Nephron progenitor cell (in vitro differentiated cells): ENCODE measurements around the gene GRWD1.

Experiments used
- DNase-seq: peaks from one replicate; pipeline ENCODE4 v3.0.0; 2021
- H3K27ac Mint-ChIP-seq: 2 replicates; pipeline ENCODE4 v1.8.0; 2021; ENCODE audit warnings: mild to moderate bottlenecking, moderate library complexity, mixed read lengths
- H3K27me3 Mint-ChIP-seq: 2 replicates; pipeline ENCODE4 v1.8.0; 2021; ENCODE audit warnings: mild to moderate bottlenecking, low read depth, mixed read lengths; ENCODE audit not compliant: poor library complexity
- H3K36me3 Mint-ChIP-seq: 2 replicates; pipeline ENCODE4 v1.8.0; 2021; ENCODE audit warnings: low read depth, mixed read lengths
- H3K4me1 Mint-ChIP-seq: 2 replicates; pipeline ENCODE4 v1.8.0; 2021; ENCODE audit warnings: mixed read lengths
- H3K4me3 Mint-ChIP-seq: 2 replicates; pipeline ENCODE4 v1.8.0; 2021; ENCODE audit warnings: mild to moderate bottlenecking, moderate library complexity, mixed read lengths
- H3K9me3 Mint-ChIP-seq: 2 replicates; pipeline ENCODE4 v1.8.0; 2021; ENCODE audit warnings: mild to moderate bottlenecking, moderate library complexity, mixed read lengths
- TF ChIP-seq, protein P1 (sequence below): fragments of 200-600 bp; sonication (generic); IDR thresholded peaks from 2 replicates; pipeline ENCODE4 v1.5.0; 2021; ENCODE audit warnings: antibody characterized with exemption

The GRWD1 gene

DNA sequence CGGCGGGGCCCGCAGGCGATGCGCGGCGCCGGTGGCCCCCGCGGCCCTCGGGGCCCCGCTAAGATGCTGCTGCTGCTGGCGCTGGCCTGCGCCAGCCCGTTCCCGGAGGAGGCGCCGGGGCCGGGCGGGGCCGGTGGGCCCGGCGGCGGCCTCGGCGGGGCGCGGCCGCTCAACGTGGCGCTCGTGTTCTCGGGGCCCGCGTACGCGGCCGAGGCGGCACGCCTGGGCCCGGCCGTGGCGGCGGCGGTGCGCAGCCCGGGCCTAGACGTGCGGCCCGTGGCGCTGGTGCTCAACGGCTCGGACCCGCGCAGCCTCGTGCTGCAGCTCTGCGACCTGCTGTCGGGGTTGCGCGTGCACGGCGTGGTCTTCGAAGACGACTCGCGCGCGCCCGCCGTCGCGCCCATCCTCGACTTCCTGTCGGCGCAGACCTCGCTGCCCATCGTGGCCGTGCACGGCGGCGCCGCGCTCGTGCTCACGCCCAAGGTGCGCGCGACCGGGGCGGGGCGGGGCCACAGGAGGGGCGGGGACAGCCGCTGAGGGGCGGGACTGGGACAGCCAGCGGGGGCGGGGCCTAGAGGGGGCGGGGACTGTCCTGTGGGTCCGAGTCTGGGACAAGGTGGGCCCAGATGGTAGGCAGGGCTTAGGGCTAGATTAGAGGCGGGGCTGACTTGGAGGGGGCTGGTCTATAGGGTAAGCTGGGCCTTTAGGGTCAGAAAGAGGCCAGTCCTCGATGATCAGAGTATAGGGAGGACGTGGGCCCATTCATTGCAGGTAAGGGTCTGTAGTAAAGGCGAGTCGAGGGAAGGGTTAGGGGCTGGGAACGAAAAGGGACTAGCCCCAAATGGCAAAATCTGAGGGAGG lies 47.2 kb upstream of the GRWD1 start:
- H3K27ac Mint-ChIP-seq: no peak overlapping the region
- H3K4me1 Mint-ChIP-seq: peaks cover 79% of the 10 kb centered on the region
- H3K27me3 Mint-ChIP-seq: peaks cover 27% of the 10 kb centered on the region
- DNase-seq: peak; percentile 93
- H3K9me3 Mint-ChIP-seq: no peaks in the 10 kb centered on the region
- H3K36me3 Mint-ChIP-seq: no peaks in the 10 kb centered on the region
- peak overlapping the region; percentile 84 for H3K4me3 Mint-ChIP-seq
- TF ChIP-seq, protein P1, sequence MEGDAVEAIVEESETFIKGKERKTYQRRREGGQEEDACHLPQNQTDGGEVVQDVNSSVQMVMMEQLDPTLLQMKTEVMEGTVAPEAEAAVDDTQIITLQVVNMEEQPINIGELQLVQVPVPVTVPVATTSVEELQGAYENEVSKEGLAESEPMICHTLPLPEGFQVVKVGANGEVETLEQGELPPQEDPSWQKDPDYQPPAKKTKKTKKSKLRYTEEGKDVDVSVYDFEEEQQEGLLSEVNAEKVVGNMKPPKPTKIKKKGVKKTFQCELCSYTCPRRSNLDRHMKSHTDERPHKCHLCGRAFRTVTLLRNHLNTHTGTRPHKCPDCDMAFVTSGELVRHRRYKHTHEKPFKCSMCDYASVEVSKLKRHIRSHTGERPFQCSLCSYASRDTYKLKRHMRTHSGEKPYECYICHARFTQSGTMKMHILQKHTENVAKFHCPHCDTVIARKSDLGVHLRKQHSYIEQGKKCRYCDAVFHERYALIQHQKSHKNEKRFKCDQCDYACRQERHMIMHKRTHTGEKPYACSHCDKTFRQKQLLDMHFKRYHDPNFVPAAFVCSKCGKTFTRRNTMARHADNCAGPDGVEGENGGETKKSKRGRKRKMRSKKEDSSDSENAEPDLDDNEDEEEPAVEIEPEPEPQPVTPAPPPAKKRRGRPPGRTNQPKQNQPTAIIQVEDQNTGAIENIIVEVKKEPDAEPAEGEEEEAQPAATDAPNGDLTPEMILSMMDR: no peak

DNA sequence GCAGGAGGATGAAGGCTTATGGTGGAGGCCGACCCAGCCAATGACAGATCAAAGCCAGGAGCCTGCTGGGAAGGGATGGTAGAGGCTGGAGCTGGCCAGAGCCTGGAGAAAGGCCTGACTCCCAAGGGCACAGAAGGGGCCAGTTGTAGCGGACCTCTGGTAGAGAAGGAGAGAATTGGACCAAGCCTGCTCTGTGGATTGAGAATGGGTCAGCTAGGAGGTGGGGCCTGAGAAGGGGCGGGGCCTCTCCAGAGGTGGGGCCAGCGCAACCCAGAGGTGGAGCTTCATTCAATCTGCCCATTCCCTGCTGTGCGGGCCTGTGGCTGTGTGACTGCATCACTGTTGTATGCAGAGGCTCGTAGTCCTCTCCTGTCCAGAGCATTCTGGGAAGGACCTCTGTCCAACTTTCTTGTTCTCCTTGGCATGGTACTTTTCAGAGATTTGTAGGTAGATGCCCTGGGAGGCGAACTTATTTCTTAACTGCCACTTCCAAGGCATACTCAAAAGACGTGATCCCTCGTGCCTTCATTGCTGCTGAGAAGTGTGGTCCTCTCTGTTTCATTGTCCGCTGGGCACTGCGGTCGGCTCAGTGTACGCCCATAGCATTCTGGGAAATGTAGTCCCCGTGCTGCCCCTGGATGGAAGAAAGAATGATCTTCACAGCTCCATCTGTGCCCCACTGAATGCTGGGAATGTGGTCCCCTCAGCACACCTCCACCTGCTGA lies 45.6 kb upstream of the GRWD1 start:
- peak; percentile 48 for DNase-seq
- peak overlapping the region; percentile 62 for H3K4me3 Mint-ChIP-seq
- no peaks in the 10 kb centered on the region for H3K36me3 Mint-ChIP-seq
- TF ChIP-seq, protein P1: no peak
- H3K4me1 Mint-ChIP-seq: peaks cover 65% of the 10 kb centered on the region
- no peaks in the 10 kb centered on the region for H3K9me3 Mint-ChIP-seq
- H3K27me3 Mint-ChIP-seq: peaks cover 23% of the 10 kb centered on the region
- peak overlapping the region; percentile 91 for H3K27ac Mint-ChIP-seq

DNA sequence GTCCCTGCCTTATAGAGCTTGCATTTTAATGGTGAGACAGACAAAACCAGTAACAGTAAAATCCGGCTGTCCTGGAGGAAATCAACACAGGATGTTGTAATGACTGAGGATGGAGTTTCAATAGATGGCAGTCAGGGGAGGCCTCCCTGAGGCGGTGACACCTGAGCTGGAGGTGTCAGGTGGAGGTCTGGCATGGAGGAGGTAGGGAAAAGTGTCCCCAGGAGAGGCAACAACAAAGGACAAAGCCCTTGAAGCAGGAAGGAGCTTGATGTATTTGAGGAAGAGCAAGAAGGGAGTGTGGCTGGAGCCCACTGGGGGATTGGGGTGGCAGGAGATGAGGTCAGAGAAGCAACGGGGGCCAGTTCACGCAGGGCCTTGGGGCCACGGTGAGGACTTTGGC lies 44.5 kb upstream of the GRWD1 start:
- Mint-ChIP-seq H3K27ac (peak overlapping the region; percentile 20), H3K36me3 (peaks cover 5% of the 10 kb centered on the region), H3K4me1 (peaks cover 54% of the 10 kb centered on the region), H3K9me3 (peaks cover 4% of the 10 kb centered on the region), H3K4me3 (no peak overlapping the region), H3K27me3 (peaks cover 17% of the 10 kb centered on the region)
- no peak for DNase-seq
- TF ChIP-seq, protein P1: no peak

DNA sequence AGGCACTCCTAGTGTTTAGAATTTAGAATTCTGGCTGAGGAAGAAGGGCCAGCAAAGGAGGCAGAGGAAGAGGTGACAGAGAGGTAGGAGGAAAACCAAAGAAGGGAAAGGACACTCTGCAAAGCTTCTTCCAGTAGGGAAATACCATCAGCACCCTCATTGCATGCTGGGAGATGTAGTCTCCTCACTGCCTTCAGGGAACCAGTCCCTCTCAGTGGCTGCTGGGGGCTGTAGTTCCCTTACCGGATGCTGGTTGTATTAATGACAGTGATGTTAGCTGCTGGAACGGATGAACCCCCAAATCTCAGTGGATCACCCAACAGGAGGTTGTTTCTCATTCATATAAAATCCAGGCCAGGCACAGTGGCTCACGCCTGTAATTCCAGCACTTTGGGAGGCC lies 42.2 kb upstream of the GRWD1 start:
- TF ChIP-seq, protein P1: no peak
- peaks cover 4% of the 10 kb centered on the region for H3K9me3 Mint-ChIP-seq
- H3K27ac Mint-ChIP-seq: no peak overlapping the region
- peaks cover 39% of the 10 kb centered on the region for H3K4me1 Mint-ChIP-seq
- H3K27me3 Mint-ChIP-seq: peaks cover 2% of the 10 kb centered on the region
- H3K4me3 Mint-ChIP-seq: no peak overlapping the region
- no peak for DNase-seq
- H3K36me3 Mint-ChIP-seq: peaks cover 5% of the 10 kb centered on the region

DNA sequence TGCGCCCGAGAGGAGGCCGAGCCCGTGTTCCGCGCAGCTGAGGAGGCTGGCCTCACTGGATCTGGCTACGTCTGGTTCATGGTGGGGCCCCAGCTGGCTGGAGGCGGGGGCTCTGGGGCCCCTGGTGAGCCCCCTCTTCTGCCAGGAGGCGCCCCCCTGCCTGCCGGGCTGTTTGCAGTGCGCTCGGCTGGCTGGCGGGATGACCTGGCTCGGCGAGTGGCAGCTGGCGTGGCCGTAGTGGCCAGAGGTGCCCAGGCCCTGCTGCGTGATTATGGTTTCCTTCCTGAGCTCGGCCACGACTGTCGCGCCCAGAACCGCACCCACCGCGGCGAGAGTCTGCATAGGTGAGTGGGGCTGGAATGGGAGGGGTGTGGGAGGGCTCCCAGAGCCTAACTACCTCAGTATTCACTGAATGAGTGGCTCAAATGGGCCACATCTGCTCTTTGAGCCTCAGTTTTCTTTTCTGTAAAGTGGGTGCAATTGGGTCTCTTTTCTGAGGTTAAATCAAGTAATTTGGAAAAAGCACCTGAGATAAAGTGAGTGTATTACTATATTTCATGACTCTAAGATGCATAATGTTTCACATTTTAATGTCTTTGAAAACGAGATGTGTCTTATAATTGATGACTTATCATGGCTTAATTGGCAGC lies 40.6 kb upstream of the GRWD1 start:
- TF ChIP-seq, protein P1: no peak
- Mint-ChIP-seq H3K4me1 (peaks cover 32% of the 10 kb centered on the region), H3K36me3 (peaks cover 5% of the 10 kb centered on the region), H3K4me3 (no peak overlapping the region), H3K27me3 (peaks cover 4% of the 10 kb centered on the region), H3K27ac (no peak overlapping the region), H3K9me3 (peaks cover 4% of the 10 kb centered on the region)
- no peak for DNase-seq
